Measurements from ENCODE around the gene PRSS57.

DNA sequence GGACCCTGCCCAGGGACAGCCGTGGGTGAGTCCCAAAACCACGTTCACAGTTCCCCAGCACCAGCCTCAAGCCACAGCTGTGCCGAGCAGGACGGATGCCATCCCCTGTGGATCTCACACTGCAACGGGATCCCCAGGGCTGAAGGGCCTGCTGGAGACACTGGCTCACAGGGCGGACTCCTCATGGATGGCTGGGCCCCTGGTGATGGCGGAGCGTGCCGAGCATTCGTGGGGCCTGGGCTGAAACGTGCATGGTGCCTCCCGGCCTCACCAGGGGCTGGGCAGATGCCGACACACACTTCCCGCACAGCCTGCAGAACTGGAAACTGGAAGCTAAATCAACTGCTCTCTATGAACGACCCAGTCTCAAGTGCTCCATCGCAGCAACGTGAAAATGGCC, 41.8 kb downstream of the PRSS57 start:
- TF ChIP-seq CBX5 (IDR thresholded peaks at IDR 0.05; ENCODE audit: low read depth, low read length) (no peak), JUND (IDR thresholded peaks at IDR 0.05; ENCODE audit: low read length) (no peak)

All from H1 (cell line).